H9 (cell line): ENCODE data around the gene CYTH4. TPM values are rescaled to one million over a fixed set of nuclear protein-coding genes. Genes with fewer than 3 reads are reported as not detected.

Experiments used
- DNase-seq: peaks from one replicate; pipeline ENCODE4 v3.0.0-alpha.2; 2017
- H2AFZ ChIP-seq: one replicate; pipeline ENCODE4 v1.6.1; 2013; ENCODE audit warnings: mild to moderate bottlenecking, low read length, control low read depth, moderate library complexity
- H2AK5ac ChIP-seq: 2 replicates; pipeline ENCODE4 v1.6.1; 2013; ENCODE audit warnings: low read length, control low read depth, mixed read lengths; ENCODE audit not compliant: insufficient read length
- H2BK120ac ChIP-seq: one replicate; pipeline ENCODE4 v1.6.1; 2013; ENCODE audit warnings: low read depth, mild to moderate bottlenecking, low read length, control low read depth, inconsistent platforms; ENCODE audit not compliant: poor library complexity, severe bottlenecking
- H2BK12ac ChIP-seq: 2 replicates; pipeline ENCODE4 v1.6.1; 2013; ENCODE audit warnings: low read length, control low read depth, mixed read lengths, low read depth; ENCODE audit not compliant: insufficient read length
- H2BK15ac ChIP-seq: 2 replicates; pipeline ENCODE4 v1.6.1; 2013; ENCODE audit warnings: low read depth, low read length, control low read depth
- H2BK20ac ChIP-seq: one replicate; pipeline ENCODE4 v1.6.1; 2013; ENCODE audit warnings: low read depth, mild to moderate bottlenecking, low read length, control low read depth, inconsistent platforms; ENCODE audit not compliant: poor library complexity, severe bottlenecking
- H2BK5ac ChIP-seq: 2 replicates; pipeline ENCODE4 v1.6.1; 2013; ENCODE audit warnings: low read length, control low read depth, mixed read lengths; ENCODE audit not compliant: insufficient read length
- H3K14ac ChIP-seq: 2 replicates; pipeline ENCODE4 v1.6.1; 2013; ENCODE audit warnings: low read length, control low read depth; ENCODE audit not compliant: insufficient read depth
- H3K18ac ChIP-seq: 2 replicates; pipeline ENCODE4 v1.6.1; 2013; ENCODE audit warnings: low read depth, mild to moderate bottlenecking, mixed read lengths, low read length, control low read depth; ENCODE audit not compliant: insufficient read length
- H3K23ac ChIP-seq: 2 replicates; pipeline ENCODE4 v1.6.1; 2013; ENCODE audit warnings: low read length, control low read depth, mixed read lengths, low read depth; ENCODE audit not compliant: insufficient read length
- H3K23me2 ChIP-seq: 2 replicates; pipeline ENCODE4 v1.6.1; 2013; ENCODE audit warnings: low read depth, mild to moderate bottlenecking, mixed read lengths, low read length, control low read depth; ENCODE audit not compliant: insufficient read length, poor library complexity, severe bottlenecking
- H3K27ac ChIP-seq: 2 replicates; pipeline ENCODE4 v1.5.1; 2013; ENCODE audit warnings: low read length, control low read depth, mixed read lengths, low read depth; ENCODE audit not compliant: insufficient read length
- H3K27me3 ChIP-seq: 2 replicates; pipeline ENCODE4 v1.6.1; 2013; ENCODE audit warnings: low read length, control low read depth, inconsistent platforms; ENCODE audit not compliant: insufficient read depth
- H3K4ac ChIP-seq: 2 replicates; pipeline ENCODE4 v1.6.1; 2013; ENCODE audit warnings: low read depth, mild to moderate bottlenecking, control low read depth, inconsistent platforms, low read length, moderate library complexity
- H3K4me1 ChIP-seq: 2 replicates; pipeline ENCODE4 v1.6.1; 2013; ENCODE audit warnings: low read length, control low read depth, inconsistent platforms; ENCODE audit not compliant: insufficient read depth
- H3K4me2 ChIP-seq: 2 replicates; pipeline ENCODE4 v1.6.1; 2013; ENCODE audit warnings: low read length, control low read depth, mixed read lengths; ENCODE audit not compliant: insufficient read length, insufficient read depth
- H3K56ac ChIP-seq: 2 replicates; pipeline ENCODE4 v1.6.1; 2013; ENCODE audit warnings: low read depth, mild to moderate bottlenecking, mixed read lengths, low read length, control low read depth; ENCODE audit not compliant: insufficient read length
- H3K79me1 ChIP-seq: 2 replicates; pipeline ENCODE4 v1.6.1; 2013; ENCODE audit warnings: low read depth, mild to moderate bottlenecking, moderate library complexity, low read length, control low read depth, inconsistent platforms; ENCODE audit not compliant: insufficient read depth, poor library complexity, severe bottlenecking
- H3K79me2 ChIP-seq: 2 replicates; pipeline ENCODE4 v1.6.1; 2013; ENCODE audit warnings: low read length, control low read depth, inconsistent platforms; ENCODE audit not compliant: insufficient read depth
- H3K9ac ChIP-seq: 2 replicates; pipeline ENCODE4 v1.6.1; 2013; ENCODE audit warnings: low read length, control low read depth, mixed read lengths; ENCODE audit not compliant: insufficient read length; ENCODE audit errors: extremely low read depth
- H3K9me3 ChIP-seq: one replicate; pipeline ENCODE4 v1.6.1; 2013; ENCODE audit warnings: low read depth, low read length, inconsistent platforms; ENCODE audit not compliant: control insufficient read depth
- H3T11ph ChIP-seq: one replicate; pipeline ENCODE4 v1.6.1; 2013; ENCODE audit warnings: mild to moderate bottlenecking, low read length, control low read depth, inconsistent platforms
- H4K20me1 ChIP-seq: one replicate; pipeline ENCODE4 v1.6.1; 2013; ENCODE audit not compliant: control insufficient read depth, insufficient read length, insufficient read depth
- H4K5ac ChIP-seq: 2 replicates; pipeline ENCODE4 v1.6.1; 2013; ENCODE audit warnings: low read depth, mild to moderate bottlenecking, mixed read lengths, low read length, control low read depth; ENCODE audit not compliant: insufficient read length
- H4K8ac ChIP-seq: replicated peaks from 2 replicates; pipeline ENCODE4 v1.6.1; 2013; ENCODE audit warnings: low read length, control low read depth, mixed read lengths, low read depth; ENCODE audit not compliant: insufficient read length
- H4K91ac ChIP-seq: 2 replicates; pipeline ENCODE4 v1.6.1; 2013; ENCODE audit warnings: low read depth, mild to moderate bottlenecking, moderate library complexity, mixed read lengths, low read length, control low read depth; ENCODE audit not compliant: insufficient read length
- H3K27ac Mint-ChIP-seq, 3 experiments: 2 replicates in 2 of 3; 3 replicates in 1 of 3; pipeline ENCODE4 v1.8.0; 2020 to 2021; ENCODE audit warnings: mixed read lengths in 3 of 3, mild to moderate bottlenecking in 1 of 3, moderate library complexity in 1 of 3
- H3K27me3 Mint-ChIP-seq: 2 replicates; pipeline ENCODE4 v1.8.0; 2021; ENCODE audit warnings: low read depth, mild to moderate bottlenecking, moderate library complexity, mixed read lengths
- H3K36me3 Mint-ChIP-seq, 3 experiments: 2 replicates in 2 of 3; 3 replicates in 1 of 3; pipeline ENCODE4 v1.8.0; 2020 to 2021; ENCODE audit warnings: low read depth in 3 of 3, mixed read lengths in 3 of 3; ENCODE audit not compliant: insufficient read depth in 1 of 3
- H3K4me1 Mint-ChIP-seq, 2 experiments: 2 replicates each; pipeline ENCODE4 v1.8.0; 2020; ENCODE audit warnings: mixed read lengths in 2 of 2
- H3K4me3 Mint-ChIP-seq, 2 experiments: 2 replicates in 1 of 2; 3 replicates in 1 of 2; pipeline ENCODE4 v1.8.0; 2020 to 2021; ENCODE audit warnings: mild to moderate bottlenecking in 2 of 2, mixed read lengths in 2 of 2, moderate library complexity in 1 of 2
- H3K9me3 Mint-ChIP-seq, 2 experiments: 2 replicates in 1 of 2; 3 replicates in 1 of 2; pipeline ENCODE4 v1.8.0; 2020; ENCODE audit warnings: mild to moderate bottlenecking in 2 of 2, mixed read lengths in 2 of 2, moderate library complexity in 1 of 2
- WGBS: extraction: QIAGEN DNeasy Blood & Tissue Kit; methylation state at CpG from one replicate; pipeline ENCODE4 v1.1.7; 2013; ENCODE audit warnings: missing lambda C conversion rate, low lambda C conversion rate, mixed read lengths; ENCODE audit not compliant: insufficient read length; ENCODE audit errors: extremely low coverage; 5-methylcytosine and 5-hydroxymethylcytosine counted together
- total RNA-seq: library from RNA; stranded (reverse); gene quantifications from 2 replicates; pipeline ENCODE4 v1.2.1, GENCODE V29; 2021
- TF ChIP-seq, protein P1 (sequence below): fragments of 200-600 bp; sonication (generic); conservative IDR thresholded peaks from 3 replicates; pipeline ENCODE4 v1.8.0; 2021; ENCODE audit warnings: antibody characterized with exemption, mild to moderate bottlenecking

The CYTH4 gene
- total RNA-seq, 1 experiment from 2014 or later, result not detected

DNA sequence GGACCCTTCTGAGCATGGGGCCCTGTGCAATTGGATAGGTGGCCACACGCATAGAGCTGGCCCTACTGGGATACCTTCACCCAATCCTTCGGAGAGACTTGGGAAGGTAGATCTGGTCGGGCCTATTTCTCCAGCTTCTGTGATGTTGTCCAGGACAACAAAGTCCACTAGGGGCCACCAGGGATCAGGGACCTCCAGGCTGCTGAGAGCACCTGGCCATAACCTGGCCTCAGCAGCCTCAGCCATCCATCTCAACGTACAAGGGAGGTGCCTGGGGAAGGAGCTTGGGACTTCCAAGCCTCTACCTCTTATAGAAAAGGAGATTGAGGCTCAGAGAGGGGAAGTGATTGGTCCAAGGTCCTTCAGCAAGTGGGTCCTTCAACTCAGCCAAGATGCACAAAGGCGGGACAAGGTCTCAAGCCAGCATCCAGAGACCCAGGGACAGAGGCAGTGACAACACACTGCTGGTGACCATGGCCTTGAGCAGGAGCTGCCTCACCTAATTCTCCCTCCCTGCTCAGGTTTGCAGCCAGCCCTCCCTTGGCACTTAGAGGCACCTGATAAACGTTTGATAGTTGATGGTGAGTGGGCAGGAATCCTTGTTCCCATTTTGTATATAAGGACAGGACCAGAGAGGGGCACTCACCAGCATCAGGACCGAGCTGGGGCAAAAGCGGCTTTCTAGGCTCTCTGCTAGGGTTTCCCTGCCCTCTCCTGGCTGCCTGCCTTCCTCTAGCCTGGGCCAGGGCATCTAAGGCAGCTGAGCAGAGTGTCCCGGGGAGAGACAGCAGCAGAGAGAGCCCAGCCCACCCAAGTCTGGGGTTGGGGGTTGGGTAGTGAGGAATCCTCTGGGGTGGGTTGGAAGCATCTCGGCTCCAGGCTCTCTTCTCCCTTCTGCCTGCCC is 42.7 kb upstream of the CYTH4 start:
- Histone ChIP-seq H3K14ac (no peak overlapping the region), H2BK12ac (no peak overlapping the region), H3K18ac (no peak overlapping the region), H2AFZ (no peak overlapping the region), H3K27ac (no peak overlapping the region), H2BK20ac (no peak overlapping the region), H3K9ac (no peak overlapping the region), H2BK120ac (no peak overlapping the region), H3K23ac (no peak overlapping the region), H3K4me1 (no peaks in the 10 kb centered on the region), H4K8ac (no peak overlapping the region), H3K4ac (no peak overlapping the region; the same call in 1 of the 2 replicates), H2BK15ac (no peak overlapping the region), H3K23me2 (no peaks in the 10 kb centered on the region), H3K4me2 (no peak overlapping the region), H3K27me3 (no peaks in the 10 kb centered on the region), H3K79me1 (no peaks in the 10 kb centered on the region), H2AK5ac (no peak overlapping the region), H3K56ac (no peak overlapping the region), H4K91ac (no peak overlapping the region), H3T11ph (no peak overlapping the region), H4K20me1 (no peaks in the 10 kb centered on the region), H3K79me2 (no peaks in the 10 kb centered on the region), H2BK5ac (no peak overlapping the region), H4K5ac (no peak overlapping the region), H3K9me3 (no peaks in the 10 kb centered on the region)
- Mint-ChIP-seq H3K36me3 (no peaks in the 10 kb centered on the region), H3K27ac (peak overlapping the region in 1 of 3 experiments; percentile 48; a peak in 1 of 7 replicates), H3K9me3 (no peaks in the 10 kb centered on the region; a peak in 1 of 5 replicates), H3K4me1 (peaks cover 15 to 39% of the 10 kb centered on the region in 2 experiments), H3K4me3 (no peak overlapping the region; a peak in 1 of 5 replicates), H3K27me3 (peaks cover 13% of the 10 kb centered on the region)
- no peak for DNase-seq
- no CpG with 5 or more reads among the region's 10 CpGs for WGBS
- TF ChIP-seq, protein P1, sequence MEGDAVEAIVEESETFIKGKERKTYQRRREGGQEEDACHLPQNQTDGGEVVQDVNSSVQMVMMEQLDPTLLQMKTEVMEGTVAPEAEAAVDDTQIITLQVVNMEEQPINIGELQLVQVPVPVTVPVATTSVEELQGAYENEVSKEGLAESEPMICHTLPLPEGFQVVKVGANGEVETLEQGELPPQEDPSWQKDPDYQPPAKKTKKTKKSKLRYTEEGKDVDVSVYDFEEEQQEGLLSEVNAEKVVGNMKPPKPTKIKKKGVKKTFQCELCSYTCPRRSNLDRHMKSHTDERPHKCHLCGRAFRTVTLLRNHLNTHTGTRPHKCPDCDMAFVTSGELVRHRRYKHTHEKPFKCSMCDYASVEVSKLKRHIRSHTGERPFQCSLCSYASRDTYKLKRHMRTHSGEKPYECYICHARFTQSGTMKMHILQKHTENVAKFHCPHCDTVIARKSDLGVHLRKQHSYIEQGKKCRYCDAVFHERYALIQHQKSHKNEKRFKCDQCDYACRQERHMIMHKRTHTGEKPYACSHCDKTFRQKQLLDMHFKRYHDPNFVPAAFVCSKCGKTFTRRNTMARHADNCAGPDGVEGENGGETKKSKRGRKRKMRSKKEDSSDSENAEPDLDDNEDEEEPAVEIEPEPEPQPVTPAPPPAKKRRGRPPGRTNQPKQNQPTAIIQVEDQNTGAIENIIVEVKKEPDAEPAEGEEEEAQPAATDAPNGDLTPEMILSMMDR, result no peak
